ENCODE results near the gene HTR3E.
"Not testable (repeated sequence)": the region's sequence is repeated elsewhere in the genome, so short reads cannot be mapped to it uniquely, and the experiment has no call there.

The HTR3E gene

DNA sequence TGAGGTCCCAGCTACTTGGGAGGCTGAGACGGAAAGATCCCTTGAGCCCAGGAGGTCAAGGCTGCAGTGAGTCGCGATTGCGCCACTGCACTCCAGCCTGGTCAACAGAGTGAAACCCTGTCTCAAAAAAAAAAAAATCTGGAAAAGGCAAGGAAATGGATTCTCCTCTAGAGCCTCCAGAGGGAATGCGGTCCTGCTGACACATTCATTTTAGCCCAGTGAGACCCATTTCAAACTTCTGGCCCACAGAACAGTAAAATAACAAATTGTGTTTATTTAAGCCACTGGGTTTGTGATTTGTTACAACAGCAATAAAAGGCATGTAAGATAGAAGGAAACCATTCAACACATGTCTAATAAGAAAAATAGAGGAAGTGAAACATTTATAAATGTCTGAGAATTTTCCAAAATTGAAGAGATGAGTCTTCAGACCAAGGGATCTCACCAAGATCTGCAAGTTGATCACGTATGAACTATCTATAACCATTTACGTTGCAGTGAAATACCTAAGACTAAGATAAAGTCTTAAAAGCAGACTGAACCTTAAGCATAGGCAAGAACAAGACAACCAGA, at the start of gene HTR3E:
HTR3E (plus strand) TSS at position 254 of the 573 bp plus-strand sequence. CDS start 466 bp downstream, outside the sequence.
- no peak for DNase-seq (ENCODE audit: low spot score)

DNA sequence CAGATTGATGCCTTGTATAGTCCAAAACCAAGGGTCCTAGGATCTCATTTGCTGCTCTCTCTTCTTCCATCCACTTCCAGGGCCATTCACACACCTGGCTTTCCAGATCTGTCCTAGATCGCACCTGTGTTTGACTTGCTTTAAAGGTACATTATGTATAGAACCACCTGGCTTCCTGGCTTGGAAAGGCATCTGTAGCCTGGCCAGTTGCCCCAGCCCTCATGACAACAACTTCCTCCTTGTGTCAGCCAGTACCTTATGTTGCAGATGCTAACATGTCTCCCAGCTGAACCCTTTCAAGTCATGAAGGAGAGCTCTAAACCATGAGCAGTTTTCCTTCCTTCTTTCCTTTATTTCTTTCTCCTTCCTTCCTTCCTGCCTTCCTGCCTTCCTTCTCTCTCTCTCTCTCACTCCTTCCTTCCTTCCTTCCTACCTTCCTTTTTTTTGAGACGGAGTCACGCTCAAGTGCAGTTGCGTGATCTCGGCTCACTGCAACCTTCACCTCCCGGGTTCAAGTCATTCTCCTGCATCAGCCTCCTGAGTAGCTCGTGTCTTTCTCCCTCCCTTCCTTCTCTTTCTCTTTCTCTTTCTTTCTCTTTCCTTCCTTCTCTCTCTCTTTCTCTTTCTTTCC, 46.5 kb upstream of the HTR3E start:
- DNase-seq (ENCODE audit: low spot score): no peak

DNA sequence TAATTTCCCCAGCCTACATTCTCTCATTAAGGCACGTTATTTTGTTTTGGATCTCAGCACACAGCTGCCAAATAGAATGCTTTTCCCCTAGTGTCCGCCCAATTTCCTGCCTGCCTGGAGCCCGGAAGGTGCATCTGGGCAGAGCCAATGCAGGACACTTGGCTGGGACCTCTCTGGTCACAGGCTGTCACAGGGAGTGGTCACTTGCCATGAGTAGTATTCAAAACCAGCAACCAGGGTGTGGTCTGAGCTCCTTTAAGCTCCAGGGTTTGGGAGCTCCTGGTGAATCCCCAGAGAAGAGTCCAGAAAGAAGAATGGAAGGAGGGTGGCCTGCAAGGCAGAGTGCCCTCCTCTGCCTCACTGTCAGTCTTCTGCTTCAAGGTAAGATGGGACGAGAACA, 44.1 kb upstream of the HTR3E start, which contains the start of gene HTR3C:
HTR3C (plus strand) TSS at position 281 of the 400 bp plus-strand sequence; CDS start at position 315, 34 bp downstream.
- no peak for DNase-seq (ENCODE audit: low spot score)

DNA sequence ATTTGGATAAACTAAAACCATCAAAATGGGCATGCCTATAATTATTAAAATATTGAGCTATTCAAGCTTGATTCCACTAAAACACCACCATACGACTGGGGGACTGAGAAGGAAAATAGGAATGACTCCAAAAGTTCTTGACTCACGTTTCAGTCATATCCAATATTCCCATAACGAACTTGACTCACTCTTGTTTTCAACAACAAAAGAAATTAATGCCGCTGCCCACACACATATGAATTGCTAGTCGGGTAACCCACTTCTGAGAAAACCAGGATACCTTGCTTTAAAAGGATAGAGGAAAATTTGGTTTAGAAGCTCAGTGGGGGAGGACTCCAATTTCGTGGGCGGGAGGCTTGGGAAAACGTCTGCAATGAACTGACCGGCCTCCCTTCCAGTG, 38.8 kb upstream of the HTR3E start:
- no peak for DNase-seq (ENCODE audit: low spot score)

DNA sequence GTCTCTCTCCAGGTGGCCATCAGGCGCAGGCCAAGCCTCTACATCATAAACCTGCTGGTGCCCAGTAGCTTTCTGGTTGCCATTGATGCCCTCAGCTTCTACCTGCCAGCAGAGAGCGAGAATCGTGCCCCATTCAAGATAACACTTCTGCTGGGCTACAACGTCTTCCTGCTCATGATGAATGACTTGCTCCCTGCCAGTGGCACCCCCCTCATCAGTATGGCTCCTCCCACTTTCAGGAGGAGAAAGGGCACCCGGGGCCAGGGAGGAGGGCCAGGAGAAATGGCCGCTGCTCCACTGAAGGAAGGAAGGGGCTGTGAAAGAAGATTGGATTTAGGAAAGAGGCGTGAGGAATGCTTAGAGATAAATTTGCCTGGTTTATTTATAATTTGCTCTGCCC, 37.4 kb upstream of the HTR3E start:
- no peak for DNase-seq (ENCODE audit: low spot score)

DNA sequence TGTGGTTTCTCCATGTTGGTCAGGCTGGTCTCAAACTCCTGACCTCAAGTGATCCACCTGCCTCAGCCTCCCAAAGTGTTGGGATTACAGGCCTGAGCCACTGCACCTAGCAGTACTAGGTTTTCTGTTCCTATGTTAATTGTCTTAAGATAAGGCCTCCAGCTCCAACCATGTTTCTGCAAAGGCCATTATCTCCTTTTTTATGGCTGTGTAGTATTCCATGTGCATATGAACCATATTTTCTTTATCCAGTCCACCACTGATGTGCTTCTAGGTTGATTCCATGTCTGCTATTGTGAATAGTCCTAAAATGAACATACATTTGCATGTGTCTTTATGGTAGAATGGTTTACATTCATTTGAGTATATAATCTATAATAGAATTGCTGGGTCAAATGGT, 34.2 kb upstream of the HTR3E start:
- no peak for DNase-seq (ENCODE audit: low spot score)

DNA sequence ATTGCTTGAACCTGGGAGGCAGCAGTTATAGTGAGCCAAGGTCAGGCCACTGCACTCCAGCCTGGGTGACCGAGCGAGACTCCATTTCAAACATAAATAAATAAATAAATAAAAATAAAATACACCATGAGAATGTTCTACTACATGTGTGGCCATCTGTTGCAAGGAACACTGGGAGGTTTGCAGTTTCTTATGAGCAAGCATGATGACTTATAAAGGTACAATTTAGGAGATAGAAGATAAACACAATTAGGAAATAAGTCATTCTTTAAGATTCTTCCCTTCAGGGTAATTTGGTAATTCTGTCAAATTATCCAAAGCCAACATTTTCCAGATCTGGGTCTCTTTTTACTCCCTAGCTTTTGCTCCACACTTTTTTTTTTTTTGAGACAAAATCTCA, 30.7 kb upstream of the HTR3E start:
- DNase-seq (ENCODE audit: low spot score): no peak

- DNase-seq (ENCODE audit: low spot score): no peak
These were observed 29.2 kb upstream of the HTR3E start for GRCh38 chr3:184067573-184068055.

DNA sequence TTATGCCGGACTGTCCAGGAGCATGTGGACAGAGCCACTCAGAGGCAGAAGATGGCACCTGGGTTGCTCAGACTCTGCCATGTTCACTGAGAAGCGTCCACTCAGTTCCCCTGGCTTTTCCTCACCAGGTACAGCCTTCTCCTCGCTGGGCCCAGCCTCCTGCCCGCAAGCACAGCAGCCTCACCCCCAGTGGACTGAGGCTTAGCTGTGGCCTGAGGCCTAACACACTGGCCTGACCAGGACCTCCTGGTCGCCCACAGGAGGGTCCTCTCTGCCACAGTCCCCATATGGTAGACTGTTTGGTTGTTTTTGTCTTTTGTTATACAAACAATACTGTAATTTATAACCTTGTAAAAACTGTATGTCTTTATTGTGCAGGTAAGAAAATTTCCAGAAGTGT, 28.5 kb upstream of the HTR3E start:
- DNase-seq (ENCODE audit: low spot score): no peak

DNA sequence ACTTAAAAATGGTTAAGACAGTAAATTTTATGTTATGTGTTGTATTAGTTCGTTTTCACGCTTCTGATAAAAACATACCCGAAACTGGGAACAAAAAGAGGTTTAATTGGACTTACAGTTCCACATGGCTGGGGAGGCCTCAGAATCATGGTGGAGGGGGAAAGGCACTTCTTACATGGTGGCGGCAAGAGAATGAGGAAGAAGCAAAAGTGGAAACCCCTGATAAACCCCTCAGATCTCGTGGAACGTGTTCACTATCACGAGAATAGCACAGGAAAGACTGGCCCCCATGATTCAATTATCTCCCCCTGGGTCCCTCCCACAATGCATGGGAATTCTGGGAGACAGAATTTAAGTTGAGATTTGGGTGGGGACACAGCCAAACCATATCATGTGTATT, 25.7 kb upstream of the HTR3E start:
- not testable (repeated sequence) for DNase-seq (ENCODE audit: low spot score)

- DNase-seq (ENCODE audit: low spot score): no peak
These were observed 23.2 kb upstream of the HTR3E start for GRCh38 chr3:184073621-184074020.

DNA sequence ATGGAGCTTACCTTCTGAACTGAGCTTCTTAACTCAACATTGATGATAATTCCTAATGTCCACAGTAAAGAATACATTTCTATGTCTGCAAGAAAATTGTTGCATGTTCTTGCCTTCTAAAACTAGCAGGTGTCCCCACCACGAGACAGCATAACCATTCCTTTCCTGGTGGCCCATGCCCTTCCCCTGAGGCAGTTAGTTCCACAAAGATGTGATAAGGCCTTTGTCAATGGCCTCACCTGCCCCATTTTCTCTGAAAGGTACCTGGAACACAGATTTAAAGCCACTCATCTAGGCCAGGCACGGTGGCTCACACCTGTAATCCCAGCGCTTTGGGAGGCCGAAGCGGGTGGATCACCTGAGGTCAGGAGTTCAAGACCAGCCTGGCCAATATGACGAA, 21.0 kb upstream of the HTR3E start:
- no peak for DNase-seq (ENCODE audit: low spot score)

DNA sequence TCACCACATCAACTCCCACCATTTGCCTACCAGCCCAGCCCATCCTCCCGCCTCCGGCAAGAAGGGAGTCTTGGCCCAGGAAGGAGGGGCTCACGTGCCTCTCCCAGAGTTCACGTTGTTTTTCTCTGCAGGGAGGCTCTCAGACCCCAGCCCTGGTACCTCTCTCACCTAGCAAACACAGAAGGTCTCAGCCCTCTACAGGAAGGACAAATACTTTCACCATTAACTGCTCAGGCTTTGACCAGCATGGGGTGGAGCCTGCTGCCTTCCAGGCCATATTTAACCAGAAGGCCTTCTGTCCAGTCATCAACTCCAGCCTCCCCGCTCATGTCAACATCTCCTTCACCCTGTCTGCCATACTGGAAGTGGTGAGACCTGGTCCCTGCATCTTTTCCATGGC, 19.0 kb upstream of the HTR3E start:
- DNase-seq (ENCODE audit: low spot score): no peak

DNA sequence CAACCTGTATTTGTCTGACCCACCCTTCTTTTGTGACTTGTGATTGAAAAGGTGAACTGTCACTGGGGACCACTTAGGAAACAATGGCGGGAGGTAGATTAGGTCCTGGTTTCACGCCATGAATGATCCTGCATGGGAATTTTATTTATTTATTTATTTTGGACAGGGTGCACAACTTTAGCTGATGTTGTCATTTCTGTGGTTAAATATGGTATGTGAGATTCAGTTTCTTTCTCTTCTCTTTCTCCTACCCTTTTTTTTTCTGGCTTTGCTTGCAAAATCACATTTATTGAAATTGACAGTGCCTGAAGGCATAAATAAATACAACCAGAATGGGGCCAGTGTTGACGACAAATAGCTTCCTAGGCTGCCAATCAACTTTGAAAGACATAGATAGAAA, 18.0 kb upstream of the HTR3E start:
- no peak for DNase-seq (ENCODE audit: low spot score)

DNA sequence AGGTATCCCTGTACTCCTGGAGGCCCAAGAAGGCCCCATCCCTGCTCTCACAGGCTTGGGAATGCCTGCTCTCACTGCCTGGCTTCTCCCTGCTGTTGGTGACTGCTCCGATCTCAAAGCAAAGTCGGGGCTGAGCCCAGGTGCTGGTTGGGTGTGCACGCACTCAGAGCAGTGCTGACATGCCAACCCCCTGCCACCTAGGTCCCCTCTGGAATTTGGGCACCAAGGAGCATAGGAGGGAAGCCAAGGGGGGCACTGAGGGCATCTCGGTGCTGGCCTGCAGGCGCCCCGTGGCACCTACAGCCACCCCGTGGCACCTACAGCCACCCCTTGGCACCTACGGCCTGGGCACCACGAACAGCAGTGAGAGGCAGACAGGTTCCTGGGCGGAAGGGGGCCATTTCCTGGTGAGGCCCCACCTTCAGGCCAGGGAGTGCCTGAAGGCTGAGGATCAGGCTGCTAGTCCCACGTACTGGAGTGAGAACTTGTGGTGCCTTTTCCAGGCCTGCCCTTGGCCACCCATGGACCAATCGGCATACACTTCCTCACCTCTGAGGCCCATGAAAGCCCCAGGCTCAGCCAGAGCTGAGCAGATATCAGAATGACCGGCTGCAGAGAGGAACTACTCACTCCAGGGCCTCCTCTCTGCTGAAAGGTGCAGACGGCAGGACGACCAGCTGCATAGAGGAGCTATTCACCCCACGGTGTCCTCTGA, 15.6 kb upstream of the HTR3E start:
- no peak for DNase-seq (ENCODE audit: low spot score)

GRCh38 chr3:184082034-184082433, 14.8 kb upstream of the HTR3E start:
- no peak for DNase-seq (ENCODE audit: low spot score)

DNA sequence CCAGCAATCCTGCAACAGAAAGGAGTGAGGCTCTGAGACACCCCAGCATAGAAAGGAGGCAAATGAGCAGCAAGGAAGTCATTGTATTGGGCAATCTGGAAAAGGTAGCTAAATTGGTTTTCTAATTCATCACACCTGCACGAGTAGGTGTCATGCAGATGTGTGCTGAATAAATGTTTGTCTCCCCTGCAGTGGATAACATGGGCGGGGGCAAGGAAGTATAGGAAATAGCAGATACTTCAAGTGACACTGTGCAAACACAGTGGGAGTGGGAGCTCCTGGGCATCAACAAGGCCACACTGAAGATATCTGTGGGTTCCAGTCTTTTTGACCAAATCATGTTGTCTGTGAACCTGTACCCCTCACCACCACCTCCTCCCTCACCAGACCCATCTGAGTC, 14.4 kb upstream of the HTR3E start:
- DNase-seq (ENCODE audit: low spot score): no peak

DNA sequence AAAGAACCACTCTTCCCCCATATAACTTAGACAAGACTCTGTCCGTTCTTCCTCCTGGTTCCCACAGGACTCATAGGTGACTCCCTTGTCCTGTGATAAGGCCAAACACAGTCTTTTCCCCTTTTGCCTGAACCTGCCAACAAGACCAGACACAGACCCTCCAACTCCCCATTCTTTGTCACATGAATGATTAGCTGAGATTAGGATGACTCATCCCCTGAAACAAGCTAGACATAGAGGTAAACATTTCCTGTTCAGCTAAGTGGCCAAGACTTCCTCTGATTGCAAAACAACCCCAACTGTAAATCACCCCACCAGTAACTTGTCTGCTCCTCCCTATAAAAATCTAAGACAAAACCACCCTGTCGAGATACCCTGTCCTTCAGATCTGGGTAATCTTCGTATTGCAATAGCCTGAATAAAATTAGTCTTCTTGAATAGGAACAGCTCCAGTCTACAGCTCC, 11.4 kb upstream of the HTR3E start:
- DNase-seq (ENCODE audit: low spot score): peak; percentile 4

GRCh38 chr3:184092199-184092598, 4.7 kb upstream of the HTR3E start:
- no peak for DNase-seq (ENCODE audit: low spot score)

DNA sequence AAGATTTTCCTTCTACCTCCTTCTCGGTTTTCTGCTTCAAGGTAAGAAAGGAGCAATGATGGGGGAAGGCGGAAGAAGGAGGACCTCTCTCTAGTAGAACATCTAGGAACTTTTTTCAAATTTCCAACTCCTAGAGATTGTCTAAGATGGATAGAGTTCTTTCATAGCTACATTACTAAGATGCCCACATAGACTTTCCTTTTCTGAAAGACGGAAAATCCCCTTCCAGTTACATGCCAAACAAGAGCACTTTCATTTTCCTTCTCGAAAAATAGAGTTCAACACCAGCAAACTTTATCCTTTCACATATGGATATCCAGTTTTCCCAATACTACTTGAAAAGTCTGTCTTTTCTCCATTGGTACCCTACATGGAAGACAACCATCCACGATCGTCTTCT, 692 bp downstream of the HTR3E start:
- no peak for DNase-seq (ENCODE audit: low spot score)

GRCh38 chr3:184099806-184100686, 3.2 kb downstream of the HTR3E start:
- no peak for DNase-seq (ENCODE audit: low spot score)

DNA sequence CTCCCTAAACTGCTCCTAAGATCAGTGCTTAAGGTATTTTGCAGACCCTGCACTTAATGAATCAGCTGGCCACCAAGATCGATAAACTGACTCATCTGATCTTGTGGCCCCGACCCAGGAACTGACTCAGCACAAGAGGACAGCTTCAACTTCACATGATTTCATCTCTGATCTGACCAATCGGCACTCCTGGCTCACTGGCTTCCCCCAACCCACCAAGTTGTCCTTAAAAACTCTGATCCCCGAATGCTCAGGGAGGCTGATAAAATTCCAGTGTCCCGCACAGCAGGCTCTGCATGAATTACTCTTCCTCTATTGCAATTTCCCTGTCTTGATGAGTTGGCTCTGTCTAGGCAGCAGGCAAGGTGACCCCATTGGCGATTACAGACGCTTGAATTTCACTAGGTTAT, 13.5 kb downstream of the HTR3E start:
- no peak for DNase-seq (ENCODE audit: low spot score)

Measured in CD4-positive, alpha-beta T cell treated with Interleukin-6 at 100 ng/mL for 8 hours (primary cell).